Measurements from ENCODE around the gene SIK2.

SIK2 gene

DNA sequence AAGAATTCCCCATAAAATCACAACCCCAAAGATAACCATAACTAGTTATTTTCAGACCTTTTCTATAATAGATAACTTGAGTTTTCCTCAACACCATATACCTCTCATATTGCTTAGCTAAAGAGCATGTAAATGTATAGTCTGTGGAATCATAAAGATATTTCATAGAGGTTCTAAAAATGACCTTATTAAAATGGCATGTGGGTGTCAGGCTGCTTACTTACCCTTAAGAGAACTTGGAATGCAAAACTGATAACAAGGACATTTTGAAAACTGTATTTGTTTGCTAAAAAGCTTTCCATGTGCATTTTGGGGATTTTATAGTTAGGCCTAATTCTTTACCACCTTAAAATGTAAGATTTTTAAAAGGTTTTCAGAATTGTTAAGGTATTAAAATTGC, 4.7 kb downstream of the SIK2 start:
- peaks cover 7% of the 10 kb centered on the region for H3K4me1 ChIP-seq (ENCODE audit: insufficient read depth, poor library complexity, severe bottlenecking)
- H3K9me3 ChIP-seq (ENCODE audit: severe bottlenecking), result no peaks in the 10 kb centered on the region
- ATAC-seq (ENCODE audit: low read depth), result no peak
- H3K27ac ChIP-seq (ENCODE audit: poor library complexity, severe bottlenecking), result no peak overlapping the region
- no peaks in the 10 kb centered on the region for H3K27me3 ChIP-seq (ENCODE audit: insufficient read depth, poor library complexity, severe bottlenecking)
- no peaks in the 10 kb centered on the region for H3K36me3 ChIP-seq (ENCODE audit: low read depth)
- no peak for DNase-seq (ENCODE audit: low spot score)
- TF ChIP-seq, protein P1, sequence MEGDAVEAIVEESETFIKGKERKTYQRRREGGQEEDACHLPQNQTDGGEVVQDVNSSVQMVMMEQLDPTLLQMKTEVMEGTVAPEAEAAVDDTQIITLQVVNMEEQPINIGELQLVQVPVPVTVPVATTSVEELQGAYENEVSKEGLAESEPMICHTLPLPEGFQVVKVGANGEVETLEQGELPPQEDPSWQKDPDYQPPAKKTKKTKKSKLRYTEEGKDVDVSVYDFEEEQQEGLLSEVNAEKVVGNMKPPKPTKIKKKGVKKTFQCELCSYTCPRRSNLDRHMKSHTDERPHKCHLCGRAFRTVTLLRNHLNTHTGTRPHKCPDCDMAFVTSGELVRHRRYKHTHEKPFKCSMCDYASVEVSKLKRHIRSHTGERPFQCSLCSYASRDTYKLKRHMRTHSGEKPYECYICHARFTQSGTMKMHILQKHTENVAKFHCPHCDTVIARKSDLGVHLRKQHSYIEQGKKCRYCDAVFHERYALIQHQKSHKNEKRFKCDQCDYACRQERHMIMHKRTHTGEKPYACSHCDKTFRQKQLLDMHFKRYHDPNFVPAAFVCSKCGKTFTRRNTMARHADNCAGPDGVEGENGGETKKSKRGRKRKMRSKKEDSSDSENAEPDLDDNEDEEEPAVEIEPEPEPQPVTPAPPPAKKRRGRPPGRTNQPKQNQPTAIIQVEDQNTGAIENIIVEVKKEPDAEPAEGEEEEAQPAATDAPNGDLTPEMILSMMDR (IDR thresholded peaks at IDR 0.05; ENCODE audit: poor library complexity, severe bottlenecking), result no peak
- H3K4me3 ChIP-seq (ENCODE audit: severe bottlenecking), result no peak overlapping the region

DNA sequence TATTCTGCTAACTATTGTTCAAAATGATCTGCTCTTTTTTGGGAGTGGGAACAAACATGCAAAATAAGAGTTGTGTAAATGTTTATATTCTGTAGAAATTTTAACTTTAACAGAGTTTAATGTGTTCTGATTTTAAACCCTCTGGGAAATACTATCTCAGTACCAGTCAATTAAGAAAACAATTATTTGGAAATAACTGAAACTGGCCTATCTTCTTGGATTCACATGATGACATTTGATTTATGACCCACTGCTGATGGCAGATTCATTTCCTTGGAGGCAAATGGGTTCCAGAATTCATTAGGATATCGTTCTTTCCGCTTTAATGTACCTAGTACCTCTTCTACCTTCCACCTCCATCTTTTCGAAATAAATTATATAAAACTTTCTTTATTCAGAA, 5.5 kb downstream of the SIK2 start:
- Histone ChIP-seq H3K36me3 (ENCODE audit: low read depth) (no peaks in the 10 kb centered on the region), H3K4me1 (ENCODE audit: insufficient read depth, poor library complexity, severe bottlenecking) (peaks cover 7% of the 10 kb centered on the region)

DNA sequence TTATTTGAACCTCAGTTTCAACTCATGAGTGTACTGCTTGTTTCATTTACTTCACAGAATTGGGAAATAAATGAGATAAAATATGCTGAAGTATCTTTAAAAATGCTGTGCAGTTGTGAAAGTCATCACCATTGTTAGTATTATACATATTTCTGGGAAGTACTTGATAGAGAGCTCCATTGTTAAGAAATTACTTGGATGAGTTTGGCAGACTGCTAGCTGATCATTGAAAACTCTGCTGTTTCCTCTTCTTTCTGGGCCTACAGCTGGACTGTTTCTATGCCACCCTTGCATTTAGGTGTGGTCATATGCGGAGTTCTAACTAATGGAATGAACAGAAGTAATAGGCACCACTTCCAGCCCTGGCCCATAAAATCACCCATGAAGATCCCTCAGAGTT, 10.0 kb downstream of the SIK2 start:
- TF ChIP-seq, protein P1 (IDR thresholded peaks at IDR 0.05; ENCODE audit: poor library complexity, severe bottlenecking), result no peak
- ATAC-seq (ENCODE audit: low read depth) (no peak), DNase-seq (ENCODE audit: low spot score) (no peak)
- peaks cover 15% of the 10 kb centered on the region for H3K36me3 ChIP-seq (ENCODE audit: low read depth)
- H3K27ac ChIP-seq (ENCODE audit: poor library complexity, severe bottlenecking), result no peak overlapping the region
- no peaks in the 10 kb centered on the region for H3K27me3 ChIP-seq (ENCODE audit: insufficient read depth, poor library complexity, severe bottlenecking)
- no peaks in the 10 kb centered on the region for H3K4me1 ChIP-seq (ENCODE audit: insufficient read depth, poor library complexity, severe bottlenecking)
- H3K9me3 ChIP-seq (ENCODE audit: severe bottlenecking), result no peaks in the 10 kb centered on the region
- H3K4me3 ChIP-seq (ENCODE audit: severe bottlenecking), result no peak overlapping the region

More for the DNA sequence above, 5.5 kb downstream of the SIK2 start:
- Histone ChIP-seq H3K4me3 (ENCODE audit: severe bottlenecking) (no peak overlapping the region), H3K27ac (ENCODE audit: poor library complexity, severe bottlenecking) (no peak overlapping the region), H3K9me3 (ENCODE audit: severe bottlenecking) (no peaks in the 10 kb centered on the region), H3K27me3 (ENCODE audit: insufficient read depth, poor library complexity, severe bottlenecking) (no peaks in the 10 kb centered on the region)
- ATAC-seq (ENCODE audit: low read depth) (no peak), DNase-seq (ENCODE audit: low spot score) (no peak)
- TF ChIP-seq, protein P1 (IDR thresholded peaks at IDR 0.05; ENCODE audit: poor library complexity, severe bottlenecking), result no peak

DNA sequence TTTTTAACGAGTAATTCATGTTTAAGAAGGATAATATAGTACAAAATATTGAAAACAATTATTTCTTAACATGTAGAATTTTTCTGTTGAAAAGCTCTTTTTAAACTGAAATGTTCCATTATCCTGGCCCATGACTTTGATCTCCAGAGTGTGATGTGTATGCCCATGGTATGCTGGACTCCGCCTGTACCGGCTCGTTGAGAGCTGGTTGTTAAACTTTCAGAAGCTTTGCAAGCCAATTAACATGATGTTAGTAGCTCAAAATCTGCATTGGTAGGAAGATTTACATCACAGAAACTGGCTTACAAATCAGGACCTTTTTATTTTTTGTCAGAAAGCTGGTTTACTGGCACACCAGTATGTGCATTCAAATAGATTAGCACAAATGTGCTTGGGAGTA, 15.0 kb downstream of the SIK2 start:
- no peak for DNase-seq (ENCODE audit: low spot score)
- no peaks in the 10 kb centered on the region for H3K9me3 ChIP-seq (ENCODE audit: severe bottlenecking)
- no peaks in the 10 kb centered on the region for H3K4me1 ChIP-seq (ENCODE audit: insufficient read depth, poor library complexity, severe bottlenecking)
- no peak overlapping the region for H3K4me3 ChIP-seq (ENCODE audit: severe bottlenecking)
- ATAC-seq (ENCODE audit: low read depth), result no peak
- H3K27ac ChIP-seq (ENCODE audit: poor library complexity, severe bottlenecking), result no peak overlapping the region
- no peaks in the 10 kb centered on the region for H3K27me3 ChIP-seq (ENCODE audit: insufficient read depth, poor library complexity, severe bottlenecking)
- peaks cover 58% of the 10 kb centered on the region for H3K36me3 ChIP-seq (ENCODE audit: low read depth)
- TF ChIP-seq, protein P1 (IDR thresholded peaks at IDR 0.05; ENCODE audit: poor library complexity, severe bottlenecking), result no peak

DNA sequence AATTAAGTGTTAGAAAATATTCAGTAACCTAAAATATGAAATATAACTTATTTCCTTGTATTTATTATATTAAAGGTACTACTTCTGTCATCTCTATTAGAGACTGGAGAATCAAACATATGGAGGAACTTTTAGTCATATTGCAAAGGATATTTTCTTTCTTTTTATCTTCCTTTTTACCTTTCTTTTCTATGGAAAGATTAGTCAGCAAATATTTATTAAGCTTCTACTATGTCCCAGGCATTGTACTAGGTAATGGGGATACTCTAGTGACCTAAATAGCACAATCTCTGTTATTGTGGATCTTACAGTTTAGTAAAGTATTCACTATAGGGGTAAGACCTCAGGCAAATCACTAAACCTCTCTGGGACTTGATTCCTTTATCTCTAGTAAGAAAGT, 18.3 kb downstream of the SIK2 start:
- ATAC-seq (ENCODE audit: low read depth) (no peak), DNase-seq (ENCODE audit: low spot score) (no peak)
- Histone ChIP-seq H3K4me3 (ENCODE audit: severe bottlenecking) (no peak overlapping the region), H3K36me3 (ENCODE audit: low read depth) (peaks cover 64% of the 10 kb centered on the region), H3K27me3 (ENCODE audit: insufficient read depth, poor library complexity, severe bottlenecking) (no peaks in the 10 kb centered on the region), H3K4me1 (ENCODE audit: insufficient read depth, poor library complexity, severe bottlenecking) (no peaks in the 10 kb centered on the region), H3K9me3 (ENCODE audit: severe bottlenecking) (no peaks in the 10 kb centered on the region), H3K27ac (ENCODE audit: poor library complexity, severe bottlenecking) (no peak overlapping the region)
- TF ChIP-seq, protein P1 (IDR thresholded peaks at IDR 0.05; ENCODE audit: poor library complexity, severe bottlenecking), result no peak
